BE2C (cell line): Measurements from ENCODE around the gene LTO1.
A peak's percentile ranks its signal among the peaks of the same experiment; 100 is the strongest.

ENCODE experiments used
- DNase-seq: peaks from one replicate; pipeline ENCODE4 v3.0.0-alpha.2; 2020
- H3K27me3 ChIP-seq: fragments of 250-450 bp; sonication (Bioruptor Pico); 2 replicates; pipeline ENCODE4 v1.5.1; 2020; ENCODE audit warnings: mild to moderate bottlenecking
- H3K36me3 ChIP-seq: fragments of 250-450 bp; sonication (Bioruptor Pico); 2 replicates; pipeline ENCODE4 v1.5.1; 2020; ENCODE audit warnings: mild to moderate bottlenecking
- H3K4me1 ChIP-seq: fragments of 250-450 bp; sonication (Bioruptor Pico); 2 replicates; pipeline ENCODE4 v1.5.1; 2020
- H3K4me3 ChIP-seq: 2 replicates; pipeline ENCODE4 v1.5.1; 2011; ENCODE audit warnings: low read depth, low read length
- H3K9me3 ChIP-seq: fragments of 250-450 bp; sonication (Bioruptor Pico); 2 replicates; pipeline ENCODE4 v1.5.1; 2020
- TF ChIP-seq, protein P1 (sequence below): IDR thresholded peaks from 2 replicates; pipeline ENCODE4 v1.5.1; 2012; ENCODE audit warnings: mild to moderate bottlenecking, low read depth, low read length

LTO1 gene

DNA sequence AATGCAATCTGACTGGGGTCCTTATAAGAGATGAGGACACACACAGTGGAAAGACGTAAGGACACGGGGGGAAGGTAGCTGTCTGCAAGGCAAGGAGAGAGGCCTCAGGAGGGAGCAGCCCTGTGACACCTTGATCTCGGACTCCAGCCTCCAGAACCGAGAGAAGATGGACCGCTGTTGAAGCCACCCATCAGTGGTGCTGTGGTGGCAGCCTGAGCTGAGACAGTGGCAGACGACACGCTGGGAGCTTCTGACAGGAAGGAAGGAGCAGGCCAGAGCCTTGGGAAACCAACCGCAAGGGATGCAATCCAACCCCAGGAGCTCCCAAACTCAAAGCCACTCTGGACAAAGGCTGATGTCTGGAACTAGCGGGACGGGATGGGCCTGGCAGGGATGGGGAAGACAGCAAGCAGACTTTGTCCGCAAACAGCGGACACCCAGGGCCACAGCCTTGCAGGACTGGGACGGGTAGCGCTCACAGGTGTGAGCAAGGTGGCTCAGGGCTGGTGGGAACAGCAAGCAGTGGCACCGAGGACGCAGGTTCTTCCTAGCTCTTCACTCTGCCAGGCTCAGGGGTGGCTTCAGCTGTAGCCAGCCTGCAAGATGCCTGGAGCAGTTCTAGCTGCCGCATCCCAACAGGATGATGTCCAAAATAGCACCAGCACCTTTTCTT, 10.9 kb downstream of the LTO1 start:
- H3K27me3 ChIP-seq, result no peaks in the 10 kb centered on the region
- TF ChIP-seq, protein P1, sequence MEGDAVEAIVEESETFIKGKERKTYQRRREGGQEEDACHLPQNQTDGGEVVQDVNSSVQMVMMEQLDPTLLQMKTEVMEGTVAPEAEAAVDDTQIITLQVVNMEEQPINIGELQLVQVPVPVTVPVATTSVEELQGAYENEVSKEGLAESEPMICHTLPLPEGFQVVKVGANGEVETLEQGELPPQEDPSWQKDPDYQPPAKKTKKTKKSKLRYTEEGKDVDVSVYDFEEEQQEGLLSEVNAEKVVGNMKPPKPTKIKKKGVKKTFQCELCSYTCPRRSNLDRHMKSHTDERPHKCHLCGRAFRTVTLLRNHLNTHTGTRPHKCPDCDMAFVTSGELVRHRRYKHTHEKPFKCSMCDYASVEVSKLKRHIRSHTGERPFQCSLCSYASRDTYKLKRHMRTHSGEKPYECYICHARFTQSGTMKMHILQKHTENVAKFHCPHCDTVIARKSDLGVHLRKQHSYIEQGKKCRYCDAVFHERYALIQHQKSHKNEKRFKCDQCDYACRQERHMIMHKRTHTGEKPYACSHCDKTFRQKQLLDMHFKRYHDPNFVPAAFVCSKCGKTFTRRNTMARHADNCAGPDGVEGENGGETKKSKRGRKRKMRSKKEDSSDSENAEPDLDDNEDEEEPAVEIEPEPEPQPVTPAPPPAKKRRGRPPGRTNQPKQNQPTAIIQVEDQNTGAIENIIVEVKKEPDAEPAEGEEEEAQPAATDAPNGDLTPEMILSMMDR, result no peak
- H3K4me3 ChIP-seq, result no peak overlapping the region
- H3K4me1 ChIP-seq, result no peaks in the 10 kb centered on the region
- peaks cover 25% of the 10 kb centered on the region for H3K36me3 ChIP-seq
- no peak for DNase-seq
- H3K9me3 ChIP-seq, result no peaks in the 10 kb centered on the region

DNA sequence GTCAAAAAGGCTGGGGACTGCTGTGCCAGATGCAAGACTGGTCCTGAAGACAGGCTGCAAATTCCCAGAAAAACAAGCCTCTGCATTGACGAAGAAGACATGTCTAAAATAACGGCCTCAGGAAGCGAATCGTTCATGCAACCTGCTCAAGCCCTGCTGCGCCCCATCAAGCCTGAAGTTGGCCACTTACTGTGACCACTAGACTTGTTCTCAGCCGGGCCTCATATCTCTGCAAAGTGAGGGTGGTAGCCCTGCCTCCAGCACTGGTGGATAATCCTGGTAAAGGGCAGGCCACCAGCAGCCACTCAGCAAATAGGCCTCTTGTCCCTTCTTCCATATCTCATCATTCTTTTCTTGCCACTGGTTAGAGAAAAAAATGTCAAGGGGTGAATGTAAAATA, 11.8 kb downstream of the LTO1 start:
- TF ChIP-seq, protein P1, result no peak
- no peaks in the 10 kb centered on the region for H3K27me3 ChIP-seq
- H3K4me1 ChIP-seq, result no peaks in the 10 kb centered on the region; the same call in none of the 2 replicates
- H3K9me3 ChIP-seq, result no peaks in the 10 kb centered on the region
- no peak for DNase-seq
- H3K4me3 ChIP-seq, result no peak overlapping the region
- peaks cover 25% of the 10 kb centered on the region for H3K36me3 ChIP-seq

DNA sequence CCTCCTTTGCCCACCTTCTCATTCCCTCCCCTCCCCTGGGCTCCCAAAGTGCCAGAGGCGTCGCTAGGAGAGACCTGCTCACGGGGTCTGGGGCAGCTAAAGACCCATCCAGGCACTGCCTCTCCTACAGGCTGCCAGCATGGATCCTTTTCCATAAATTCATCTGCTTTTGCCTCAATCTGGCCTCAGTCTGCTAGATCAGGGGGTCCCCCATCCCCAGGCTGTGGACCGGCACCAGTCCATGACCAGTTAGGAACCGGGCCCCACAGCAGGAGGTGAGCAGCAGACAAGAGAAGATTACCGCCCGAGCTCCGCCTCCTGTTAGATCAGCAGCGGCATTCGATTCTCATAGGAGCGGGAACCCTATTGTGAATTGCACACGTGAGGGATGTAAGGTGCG, 12.3 kb downstream of the LTO1 start:
- Histone ChIP-seq H3K36me3 (peaks cover 21% of the 10 kb centered on the region), H3K4me1 (no peaks in the 10 kb centered on the region; the same call in none of the 2 replicates), H3K27me3 (no peaks in the 10 kb centered on the region), H3K4me3 (no peak overlapping the region), H3K9me3 (no peaks in the 10 kb centered on the region)
- TF ChIP-seq, protein P1, result no peak
- DNase-seq, result no peak

DNA sequence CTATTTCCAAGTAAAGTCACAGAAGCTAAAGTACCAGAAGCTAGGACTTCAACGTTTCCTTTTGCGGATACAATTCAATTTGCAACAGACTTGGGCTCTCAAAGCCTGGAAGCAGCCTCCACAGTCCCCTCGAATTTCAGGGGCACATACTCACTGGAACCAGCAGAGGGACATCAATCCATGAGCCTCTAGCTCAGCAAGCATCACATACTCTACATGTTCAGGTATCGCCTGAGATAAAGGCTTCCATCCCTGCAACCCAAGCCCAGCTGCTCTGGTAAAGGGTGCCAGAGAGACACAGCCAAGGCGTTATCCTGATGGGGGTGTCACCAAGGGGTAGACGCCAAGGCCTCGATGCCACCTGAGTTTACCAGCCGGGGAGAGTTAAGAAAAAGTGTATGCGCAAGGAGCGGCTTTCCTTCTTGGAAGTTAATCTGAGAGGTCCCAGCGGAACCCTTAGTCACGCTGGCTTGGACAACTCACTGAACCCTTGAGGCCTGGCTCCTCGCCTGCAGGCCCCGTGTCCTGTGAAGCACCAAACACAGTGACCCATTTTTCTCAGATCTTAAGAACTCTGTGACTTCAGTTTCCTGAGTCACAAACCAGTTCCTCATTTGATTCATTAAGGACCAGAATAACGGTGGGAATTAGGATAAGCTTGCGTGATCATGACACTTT, 13.0 kb downstream of the LTO1 start:
- no peaks in the 10 kb centered on the region for H3K9me3 ChIP-seq
- H3K36me3 ChIP-seq, result peaks cover 14% of the 10 kb centered on the region
- TF ChIP-seq, protein P1, result peak; percentile 47
- H3K4me3 ChIP-seq, result no peak overlapping the region
- DNase-seq, result no peak
- no peaks in the 10 kb centered on the region; the same call in none of the 2 replicates for H3K4me1 ChIP-seq
- H3K27me3 ChIP-seq, result no peaks in the 10 kb centered on the region

DNA sequence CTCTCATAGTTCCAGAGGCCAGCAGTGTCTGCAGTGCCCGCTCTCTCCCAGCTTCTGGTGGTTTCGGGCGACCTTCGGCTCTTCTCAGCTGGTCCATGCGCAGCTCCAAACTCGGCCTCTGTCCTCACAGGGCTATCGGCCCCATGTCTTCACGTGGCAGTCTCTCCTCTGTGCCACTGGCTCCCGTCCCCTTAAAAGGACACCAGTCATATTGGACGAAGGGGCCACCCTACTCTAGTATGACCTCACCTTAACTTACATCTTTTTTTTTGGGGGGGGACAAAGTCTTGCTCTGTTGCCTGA, 13.8 kb downstream of the LTO1 start:
- Histone ChIP-seq H3K27me3 (no peaks in the 10 kb centered on the region), H3K4me1 (no peaks in the 10 kb centered on the region; the same call in none of the 2 replicates), H3K36me3 (peaks cover 6% of the 10 kb centered on the region), H3K4me3 (no peak overlapping the region), H3K9me3 (no peaks in the 10 kb centered on the region)
- DNase-seq, result no peak
- TF ChIP-seq, protein P1, result no peak

DNA sequence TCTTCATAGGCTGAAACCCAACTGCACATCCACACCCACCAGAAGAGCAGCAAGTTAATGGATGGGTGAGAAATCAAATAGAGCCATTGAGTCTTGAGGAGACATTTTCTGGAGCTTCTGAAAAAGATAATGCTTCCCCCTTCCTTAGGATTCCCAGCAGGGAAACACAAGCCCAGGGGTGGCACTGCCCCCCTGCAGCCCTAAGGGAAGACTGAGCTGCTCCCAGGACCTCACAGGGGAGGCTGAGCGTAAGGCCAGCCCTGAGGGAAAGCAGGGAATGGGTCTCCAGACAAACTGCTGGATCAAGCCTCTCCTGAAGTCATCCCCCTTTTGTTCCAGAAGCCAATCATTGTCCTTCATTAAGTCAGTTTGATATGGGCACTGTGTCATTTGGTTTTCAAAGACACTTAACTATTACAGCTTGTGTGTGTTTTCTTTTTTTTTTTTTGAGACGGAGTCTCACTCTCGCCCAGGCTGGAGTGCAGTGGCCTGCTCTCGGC, 15.1 kb downstream of the LTO1 start:
- TF ChIP-seq, protein P1, result no peak
- Histone ChIP-seq H3K27me3 (no peaks in the 10 kb centered on the region), H3K36me3 (peaks cover 7% of the 10 kb centered on the region), H3K4me1 (no peaks in the 10 kb centered on the region; the same call in none of the 2 replicates), H3K4me3 (no peak overlapping the region), H3K9me3 (no peaks in the 10 kb centered on the region)
- DNase-seq, result no peak
